DOHH2 (cell line): ENCODE measurements around the gene KIF18B.

Source experiments
- H3F3A ChIP-seq: fragments of 200-600 bp; sonication (generic), shearing (Covaris generic); 2 replicates; pipeline ENCODE4 v1.6.0; 2016; ENCODE audit warnings: antibody characterized with exemption, mild to moderate bottlenecking; ENCODE audit not compliant: control insufficient read depth, insufficient read depth
- H3K27ac ChIP-seq: fragments of 200-600 bp; sonication (generic); 2 replicates; pipeline ENCODE4 v1.5.1; 2014; ENCODE audit warnings: low read depth, mild to moderate bottlenecking, low read length, moderate library complexity
- H3K27me3 ChIP-seq: fragments of 200-600 bp; sonication (generic); 2 replicates; pipeline ENCODE4 v1.6.1; 2014; ENCODE audit warnings: mild to moderate bottlenecking, low read length, mixed read lengths; ENCODE audit not compliant: control insufficient read depth
- H3K36me3 ChIP-seq: fragments of 200-600 bp; sonication (generic); 2 replicates; pipeline ENCODE4 v1.6.1; 2014; ENCODE audit warnings: mild to moderate bottlenecking, low read length, moderate library complexity, mixed read lengths; ENCODE audit not compliant: control insufficient read depth
- H3K4me1 ChIP-seq: fragments of 200-600 bp; sonication (generic); 2 replicates; pipeline ENCODE4 v1.6.1; 2014; ENCODE audit warnings: mild to moderate bottlenecking, low read length, mixed read lengths; ENCODE audit not compliant: control insufficient read depth
- H3K4me2 ChIP-seq: fragments of 200-600 bp; sonication (generic); 2 replicates; pipeline ENCODE4 v1.6.0; 2014; ENCODE audit warnings: mild to moderate bottlenecking, low read length, moderate library complexity
- H3K4me3 ChIP-seq: fragments of 200-600 bp; sonication (generic); 2 replicates; pipeline ENCODE4 v1.5.1; 2014; ENCODE audit warnings: mild to moderate bottlenecking, low read length, mixed read lengths
- H3K79me2 ChIP-seq: fragments of 200-600 bp; sonication (generic); 2 replicates; pipeline ENCODE4 v1.6.1; 2014; ENCODE audit warnings: mild to moderate bottlenecking, low read length, mixed read lengths; ENCODE audit not compliant: control insufficient read depth
- H3K9me2 ChIP-seq: fragments of 200-600 bp; sonication (generic); replicated peaks from 2 replicates; pipeline ENCODE4 v1.6.1; 2014; ENCODE audit warnings: mild to moderate bottlenecking, low read length, mixed read lengths; ENCODE audit not compliant: control insufficient read depth
- H3K9me3 ChIP-seq: fragments of 200-600 bp; sonication (generic); 2 replicates; pipeline ENCODE4 v1.6.1; 2014; ENCODE audit warnings: antibody characterized with exemption, low read length, mixed read lengths; ENCODE audit not compliant: control insufficient read depth, insufficient read depth
- H4K20me1 ChIP-seq: fragments of 200-600 bp; sonication (generic); 2 replicates; pipeline ENCODE4 v1.6.0; 2014; ENCODE audit warnings: low read depth, mild to moderate bottlenecking, antibody characterized with exemption, low read length, moderate library complexity; ENCODE audit not compliant: control insufficient read depth, insufficient read depth
- EZH2phosphoT487 ChIP-seq: fragments of 200-600 bp; sonication (generic); IDR thresholded peaks from 2 replicates; pipeline ENCODE4 v1.6.1; 2017; ENCODE audit warnings: borderline replicate concordance, mild to moderate bottlenecking, antibody characterized with exemption, low read length, moderate library complexity, mixed read lengths
- TF ChIP-seq, protein P1 (sequence below): fragments of 200-600 bp; sonication (generic); IDR thresholded peaks from one replicate; pipeline ENCODE4 v1.5.1; 2014; ENCODE audit warnings: antibody characterized with exemption, mild to moderate bottlenecking, low read depth, low read length; ENCODE audit not compliant: poor library complexity, severe bottlenecking

KIF18B gene

DNA sequence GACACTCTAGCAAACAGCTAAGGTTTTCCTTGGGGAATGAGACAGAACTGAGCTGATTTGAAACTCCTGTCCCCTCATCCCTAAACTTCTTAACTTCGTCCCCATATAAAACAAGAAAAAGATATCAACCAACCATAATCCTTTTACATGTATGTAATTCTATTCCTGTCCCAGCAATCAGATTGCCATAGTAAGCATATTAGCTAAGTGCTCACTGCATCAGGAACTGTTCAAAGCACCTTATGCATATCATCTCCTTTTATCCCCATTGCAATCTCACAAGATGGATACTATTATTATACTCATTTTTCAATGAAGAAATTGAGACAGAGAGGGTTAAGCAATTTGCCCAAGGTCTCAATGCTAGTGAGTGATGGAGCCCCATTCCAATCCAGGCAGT, 6.8 kb downstream of the KIF18B start:
- no peaks in the 10 kb centered on the region for H3K9me3 ChIP-seq
- no peak overlapping the region for H3K4me3 ChIP-seq
- TF ChIP-seq, protein P1, sequence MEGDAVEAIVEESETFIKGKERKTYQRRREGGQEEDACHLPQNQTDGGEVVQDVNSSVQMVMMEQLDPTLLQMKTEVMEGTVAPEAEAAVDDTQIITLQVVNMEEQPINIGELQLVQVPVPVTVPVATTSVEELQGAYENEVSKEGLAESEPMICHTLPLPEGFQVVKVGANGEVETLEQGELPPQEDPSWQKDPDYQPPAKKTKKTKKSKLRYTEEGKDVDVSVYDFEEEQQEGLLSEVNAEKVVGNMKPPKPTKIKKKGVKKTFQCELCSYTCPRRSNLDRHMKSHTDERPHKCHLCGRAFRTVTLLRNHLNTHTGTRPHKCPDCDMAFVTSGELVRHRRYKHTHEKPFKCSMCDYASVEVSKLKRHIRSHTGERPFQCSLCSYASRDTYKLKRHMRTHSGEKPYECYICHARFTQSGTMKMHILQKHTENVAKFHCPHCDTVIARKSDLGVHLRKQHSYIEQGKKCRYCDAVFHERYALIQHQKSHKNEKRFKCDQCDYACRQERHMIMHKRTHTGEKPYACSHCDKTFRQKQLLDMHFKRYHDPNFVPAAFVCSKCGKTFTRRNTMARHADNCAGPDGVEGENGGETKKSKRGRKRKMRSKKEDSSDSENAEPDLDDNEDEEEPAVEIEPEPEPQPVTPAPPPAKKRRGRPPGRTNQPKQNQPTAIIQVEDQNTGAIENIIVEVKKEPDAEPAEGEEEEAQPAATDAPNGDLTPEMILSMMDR: no peak
- no peak for TF ChIP-seq EZH2phosphoT487
- peaks cover 19% of the 10 kb centered on the region for H3K4me1 ChIP-seq
- no peak overlapping the region for H3K4me2 ChIP-seq
- no peaks in the 10 kb centered on the region for H3K9me2 ChIP-seq
- H3F3A ChIP-seq: peaks cover 7% of the 10 kb centered on the region; the same call in 1 of the 2 replicates
- peaks cover 77% of the 10 kb centered on the region for H3K36me3 ChIP-seq
- H3K79me2 ChIP-seq: peaks cover 95% of the 10 kb centered on the region
- H3K27ac ChIP-seq: no peak overlapping the region
- no peaks in the 10 kb centered on the region for H4K20me1 ChIP-seq
- H3K27me3 ChIP-seq: no peaks in the 10 kb centered on the region

- H3K4me3 ChIP-seq: no peak overlapping the region
- peaks cover 93% of the 10 kb centered on the region for H3K79me2 ChIP-seq
- no peaks in the 10 kb centered on the region for H3K27me3 ChIP-seq
- no peaks in the 10 kb centered on the region for H3K9me2 ChIP-seq
- H3F3A ChIP-seq: peaks cover 7% of the 10 kb centered on the region; the same call in 1 of the 2 replicates
- TF ChIP-seq EZH2phosphoT487: no peak
- TF ChIP-seq, protein P1: no peak
- peaks cover 77% of the 10 kb centered on the region for H3K36me3 ChIP-seq
- H3K9me3 ChIP-seq: no peaks in the 10 kb centered on the region
- H3K27ac ChIP-seq: no peak overlapping the region
- peaks cover 15% of the 10 kb centered on the region for H3K4me1 ChIP-seq
- no peak overlapping the region for H3K4me2 ChIP-seq
- no peaks in the 10 kb centered on the region for H4K20me1 ChIP-seq
These were observed 7.3 kb downstream of the KIF18B start for GRCh38 chr17:44940317-44940716.

DNA sequence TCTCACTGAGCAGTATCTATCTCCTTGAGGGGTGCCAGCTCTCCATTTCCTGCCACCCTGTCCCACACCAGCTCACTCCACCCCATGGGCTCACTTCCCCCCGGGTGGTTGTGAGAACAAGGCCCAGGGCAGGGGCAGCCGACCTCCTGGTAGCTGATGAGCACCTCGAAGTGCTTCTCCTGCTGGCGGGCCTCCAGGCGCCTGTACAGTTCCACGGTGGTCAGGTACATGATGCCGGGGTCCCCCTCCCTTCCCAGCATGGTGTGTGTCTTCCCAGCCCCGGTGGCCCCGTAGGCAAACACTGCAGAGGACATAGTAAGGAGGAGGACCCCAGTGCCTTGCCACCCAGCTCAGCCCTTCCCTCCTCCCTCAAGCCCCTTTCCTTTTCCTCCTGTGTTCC, 12.5 kb downstream of the KIF18B start:
- H3K36me3 ChIP-seq: peaks cover 83% of the 10 kb centered on the region

More for the DNA sequence above, 12.5 kb downstream of the KIF18B start:
- H3K9me3 ChIP-seq: no peaks in the 10 kb centered on the region
- H3K4me1 ChIP-seq: no peaks in the 10 kb centered on the region
- no peak overlapping the region for H3K4me2 ChIP-seq
- TF ChIP-seq, protein P1: no peak
- TF ChIP-seq EZH2phosphoT487: no peak
- no peaks in the 10 kb centered on the region for H4K20me1 ChIP-seq
- no peak overlapping the region for H3K4me3 ChIP-seq
- peaks cover 4% of the 10 kb centered on the region; the same call in 1 of the 2 replicates for H3F3A ChIP-seq
- H3K27ac ChIP-seq: no peak overlapping the region
- no peaks in the 10 kb centered on the region for H3K27me3 ChIP-seq
- peaks cover 41% of the 10 kb centered on the region for H3K79me2 ChIP-seq
- H3K9me2 ChIP-seq: no peaks in the 10 kb centered on the region
